Chondrocyte (in vitro differentiated cells): Measurements from ENCODE around the gene KANSL3. TPM values are rescaled to one million over a fixed set of nuclear protein-coding genes. Genes with fewer than 3 reads are reported as not detected.

Experiments
- DNase-seq: peaks from one replicate; pipeline ENCODE4 v3.0.0; 2021; ENCODE audit warnings: mixed read lengths, low spot score
- H3K27ac Mint-ChIP-seq: one replicate; pipeline ENCODE4 v1.8.0; 2021; ENCODE audit warnings: mild to moderate bottlenecking, moderate library complexity, mixed read lengths; ENCODE audit not compliant: unreplicated experiment
- H3K27me3 Mint-ChIP-seq: 2 replicates; pipeline ENCODE4 v1.8.0; 2021; ENCODE audit warnings: low read depth, mixed read lengths
- H3K36me3 Mint-ChIP-seq: 2 replicates; pipeline ENCODE4 v1.8.0; 2021; ENCODE audit warnings: low read depth, mixed read lengths
- H3K4me1 Mint-ChIP-seq: 2 replicates; pipeline ENCODE4 v1.8.0; 2021; ENCODE audit warnings: low read depth, mild to moderate bottlenecking, mixed read lengths
- H3K4me3 Mint-ChIP-seq: one replicate; pipeline ENCODE4 v1.8.0; 2021; ENCODE audit warnings: mild to moderate bottlenecking, moderate library complexity, mixed read lengths; ENCODE audit not compliant: unreplicated experiment
- H3K9me3 Mint-ChIP-seq: 2 replicates; pipeline ENCODE4 v1.8.0; 2021; ENCODE audit warnings: low read depth, mixed read lengths
- total RNA-seq: library from RNA; stranded (reverse); gene quantifications from 3 replicates; pipeline ENCODE4 v1.2.1, GENCODE V29; 2021
- TF ChIP-seq, protein P1 (sequence below): fragments of 200-600 bp; sonication (generic); IDR thresholded peaks from 2 replicates; pipeline ENCODE4 v1.5.0; 2021; ENCODE audit warnings: antibody characterized with exemption, mild to moderate bottlenecking, moderate library complexity

Gene KANSL3
- total RNA-seq, 1 donor from 2014 or later = 32.6 TPM

- no peak overlapping the region for H3K27ac Mint-ChIP-seq
- no peaks in the 10 kb centered on the region for H3K4me1 Mint-ChIP-seq
- no peak overlapping the region for H3K4me3 Mint-ChIP-seq
- no peaks in the 10 kb centered on the region for H3K27me3 Mint-ChIP-seq
- no peak for DNase-seq
- TF ChIP-seq, protein P1, sequence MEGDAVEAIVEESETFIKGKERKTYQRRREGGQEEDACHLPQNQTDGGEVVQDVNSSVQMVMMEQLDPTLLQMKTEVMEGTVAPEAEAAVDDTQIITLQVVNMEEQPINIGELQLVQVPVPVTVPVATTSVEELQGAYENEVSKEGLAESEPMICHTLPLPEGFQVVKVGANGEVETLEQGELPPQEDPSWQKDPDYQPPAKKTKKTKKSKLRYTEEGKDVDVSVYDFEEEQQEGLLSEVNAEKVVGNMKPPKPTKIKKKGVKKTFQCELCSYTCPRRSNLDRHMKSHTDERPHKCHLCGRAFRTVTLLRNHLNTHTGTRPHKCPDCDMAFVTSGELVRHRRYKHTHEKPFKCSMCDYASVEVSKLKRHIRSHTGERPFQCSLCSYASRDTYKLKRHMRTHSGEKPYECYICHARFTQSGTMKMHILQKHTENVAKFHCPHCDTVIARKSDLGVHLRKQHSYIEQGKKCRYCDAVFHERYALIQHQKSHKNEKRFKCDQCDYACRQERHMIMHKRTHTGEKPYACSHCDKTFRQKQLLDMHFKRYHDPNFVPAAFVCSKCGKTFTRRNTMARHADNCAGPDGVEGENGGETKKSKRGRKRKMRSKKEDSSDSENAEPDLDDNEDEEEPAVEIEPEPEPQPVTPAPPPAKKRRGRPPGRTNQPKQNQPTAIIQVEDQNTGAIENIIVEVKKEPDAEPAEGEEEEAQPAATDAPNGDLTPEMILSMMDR = peak; percentile 14
- H3K9me3 Mint-ChIP-seq = no peaks in the 10 kb centered on the region
- peaks cover 55% of the 10 kb centered on the region for H3K36me3 Mint-ChIP-seq
Observed at GRCh38 chr2:96602330-96602823, 35.7 kb downstream of the KANSL3 start.

DNA sequence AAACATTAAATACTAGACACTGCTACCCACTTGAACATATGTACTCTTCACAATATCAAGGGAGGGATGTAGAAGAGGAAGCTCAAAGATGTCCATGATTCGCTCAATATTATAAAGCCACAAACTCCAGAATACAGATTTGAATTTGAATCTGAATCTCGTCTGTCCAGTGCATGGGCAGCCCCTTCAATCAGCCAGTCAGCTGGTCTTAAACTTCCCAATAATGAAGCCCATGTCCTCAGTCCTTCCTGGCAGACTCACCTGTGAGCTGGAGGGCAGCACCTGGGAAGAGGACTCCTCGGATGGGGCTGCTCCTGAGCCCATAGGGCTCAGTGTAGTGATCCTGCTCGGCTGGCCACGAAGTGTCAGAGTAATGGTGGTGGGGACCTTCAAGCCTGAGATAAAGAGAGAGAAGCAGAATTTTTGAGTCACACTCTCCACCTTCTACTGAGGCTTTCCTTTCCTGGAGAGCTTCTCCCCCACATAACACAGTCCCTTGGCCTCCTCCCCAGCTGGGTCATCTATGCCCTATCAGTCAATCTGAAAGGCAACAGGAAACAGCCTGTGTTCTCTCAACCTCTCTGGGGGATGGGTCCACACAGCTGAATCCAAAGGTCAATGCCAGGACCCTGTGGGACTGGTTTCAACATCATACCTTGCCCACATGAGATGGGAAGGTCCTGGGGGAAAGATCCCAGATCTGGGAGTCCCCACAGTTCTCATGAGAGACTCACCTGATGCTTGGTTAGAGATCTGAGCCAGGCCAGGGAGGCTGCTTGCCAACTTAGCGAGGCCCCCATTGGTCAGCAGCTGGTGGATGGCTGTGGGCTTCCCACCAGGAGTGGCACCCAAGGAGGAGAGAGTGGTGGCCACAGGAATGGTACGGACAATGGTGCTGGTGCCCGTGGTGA is 36.5 kb downstream of the KANSL3 start:
- no peaks in the 10 kb centered on the region for H3K4me1 Mint-ChIP-seq
- no peaks in the 10 kb centered on the region for H3K9me3 Mint-ChIP-seq
- H3K4me3 Mint-ChIP-seq = no peak overlapping the region
- no peak for DNase-seq
- no peaks in the 10 kb centered on the region for H3K27me3 Mint-ChIP-seq
- peaks cover 51% of the 10 kb centered on the region for H3K36me3 Mint-ChIP-seq
- H3K27ac Mint-ChIP-seq = peak overlapping the region; percentile 24
- TF ChIP-seq, protein P1 = no peak

GRCh38 chr2:96599941-96600340 is 38.2 kb downstream of the KANSL3 start:
- Mint-ChIP-seq H3K9me3 (no peaks in the 10 kb centered on the region), H3K36me3 (peaks cover 39% of the 10 kb centered on the region), H3K27ac (no peak overlapping the region), H3K4me3 (no peak overlapping the region), H3K27me3 (no peaks in the 10 kb centered on the region), H3K4me1 (no peaks in the 10 kb centered on the region)
- TF ChIP-seq, protein P1 = no peak
- no peak for DNase-seq

DNA sequence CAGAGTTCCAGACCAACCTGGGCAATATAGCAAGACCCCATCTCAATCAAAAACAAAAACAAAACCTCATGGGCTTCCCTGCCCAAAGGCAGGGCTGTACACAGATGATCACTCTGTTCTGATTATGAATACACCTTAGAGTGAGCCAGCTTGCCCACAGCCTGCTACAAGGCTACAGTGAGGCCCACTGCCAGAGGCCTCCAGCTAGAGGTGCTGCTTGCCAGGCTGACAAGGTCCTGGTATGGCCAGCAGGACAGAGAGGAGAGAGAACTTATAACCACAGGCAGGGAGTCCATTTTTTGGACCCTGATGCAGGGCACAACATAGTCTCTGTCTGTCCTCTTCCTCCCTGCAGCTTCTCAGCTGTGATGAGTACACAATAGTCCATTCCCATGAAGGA is 41.5 kb downstream of the KANSL3 start:
- H3K27ac Mint-ChIP-seq = no peak overlapping the region

DNA sequence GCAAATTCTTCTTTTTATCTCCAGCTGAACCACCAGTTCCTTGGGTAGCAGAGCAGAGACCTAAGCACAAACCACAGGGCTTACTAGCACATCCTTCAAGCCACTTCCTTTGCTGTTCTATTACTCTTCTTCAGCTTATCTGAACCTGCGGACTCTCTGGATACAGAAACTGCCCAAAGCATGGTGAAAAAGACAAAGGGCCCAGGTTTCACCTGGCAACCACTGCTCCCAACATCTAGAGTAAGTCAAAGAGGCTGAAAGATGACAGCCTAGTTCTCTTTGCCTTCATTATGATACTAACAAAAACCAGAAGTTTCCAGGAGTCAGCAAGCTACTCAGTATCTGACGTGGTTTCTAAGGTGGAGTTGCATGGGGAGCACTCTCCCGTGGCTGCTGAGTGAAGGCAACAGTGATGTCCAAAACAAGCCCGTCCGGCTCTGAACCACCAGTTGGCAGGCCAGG is 43.4 kb downstream of the KANSL3 start:
- TF ChIP-seq, protein P1 = no peak
- Mint-ChIP-seq H3K4me3 (no peak overlapping the region), H3K36me3 (peaks cover 39% of the 10 kb centered on the region), H3K9me3 (no peaks in the 10 kb centered on the region), H3K4me1 (peaks cover 2% of the 10 kb centered on the region), H3K27ac (no peak overlapping the region), H3K27me3 (no peaks in the 10 kb centered on the region)
- no peak for DNase-seq

More for the DNA sequence above, 41.5 kb downstream of the KANSL3 start:
- H3K4me1 Mint-ChIP-seq = no peaks in the 10 kb centered on the region
- TF ChIP-seq, protein P1 = no peak
- H3K9me3 Mint-ChIP-seq = no peaks in the 10 kb centered on the region
- H3K36me3 Mint-ChIP-seq = peaks cover 47% of the 10 kb centered on the region
- DNase-seq = no peak
- H3K27me3 Mint-ChIP-seq = no peaks in the 10 kb centered on the region
- no peak overlapping the region for H3K4me3 Mint-ChIP-seq
